Measurements from ENCODE around the gene PHACTR2.

The PHACTR2 gene

DNA sequence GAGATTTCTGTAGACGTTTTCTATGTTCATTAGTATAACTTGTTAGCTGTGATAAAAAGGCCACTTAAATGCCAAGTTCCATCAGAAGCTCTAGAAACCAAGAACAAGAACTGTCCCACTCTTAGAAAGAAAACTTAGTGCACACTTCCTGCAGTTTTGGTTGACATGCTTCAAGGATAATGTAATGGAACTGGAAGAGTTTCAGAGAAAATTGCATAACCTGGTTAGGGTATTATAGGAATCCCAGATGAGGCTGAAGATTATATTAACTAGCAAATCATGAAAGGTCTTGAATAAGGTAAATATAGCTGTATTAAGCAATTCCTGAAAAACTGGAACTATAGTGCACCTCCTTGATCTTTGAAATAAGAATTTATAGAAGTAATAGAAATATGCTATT, 1.8 kb upstream of the PHACTR2 start:
- no peak for DNase-seq

DNA sequence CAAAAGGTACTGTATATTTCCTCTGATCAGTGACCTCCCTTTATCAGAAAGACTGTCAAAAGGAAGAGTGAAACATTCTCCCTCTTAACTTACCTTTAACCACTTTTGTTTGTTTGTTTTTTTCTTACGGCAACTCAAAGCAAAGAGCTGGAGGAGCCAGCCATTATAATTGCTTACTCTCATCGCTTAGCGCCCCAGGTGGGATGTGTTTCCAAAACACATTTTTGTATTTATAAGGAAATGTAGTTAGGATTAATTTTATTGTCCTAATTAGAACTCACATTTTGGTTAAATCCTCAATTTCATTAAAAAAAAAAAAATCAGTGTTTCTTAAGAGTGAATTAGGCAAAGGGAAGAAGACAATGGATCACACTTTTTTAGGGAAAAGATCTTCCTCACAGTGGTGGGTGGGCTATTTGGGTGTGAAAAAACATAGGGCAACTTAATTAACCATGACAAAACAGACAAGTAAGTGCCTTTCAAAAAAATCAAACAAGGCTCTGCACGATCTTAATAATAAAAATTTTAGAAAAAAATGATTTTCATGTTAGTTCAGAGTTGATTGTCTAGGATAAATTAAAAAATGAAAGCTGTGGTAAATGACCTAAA, 1.2 kb upstream of the PHACTR2 start:
- DNase-seq = no peak

DNA sequence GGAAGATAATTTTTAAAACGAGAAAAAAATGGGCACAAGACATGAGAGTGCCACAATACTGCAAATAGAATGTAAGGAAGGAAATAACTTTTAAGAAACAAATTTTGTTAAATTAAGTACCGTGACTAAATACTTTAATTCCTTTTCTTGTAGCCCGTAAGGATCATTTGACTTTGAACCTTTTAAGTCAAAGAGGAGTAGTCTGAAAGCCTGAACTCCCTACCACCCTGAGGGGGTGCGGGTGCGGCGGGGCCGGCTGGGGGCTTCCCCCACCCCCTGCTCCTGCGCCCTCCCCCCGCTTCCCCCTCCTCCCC, 231 bp upstream of the PHACTR2 start:
- DNase-seq = no peak

DNA sequence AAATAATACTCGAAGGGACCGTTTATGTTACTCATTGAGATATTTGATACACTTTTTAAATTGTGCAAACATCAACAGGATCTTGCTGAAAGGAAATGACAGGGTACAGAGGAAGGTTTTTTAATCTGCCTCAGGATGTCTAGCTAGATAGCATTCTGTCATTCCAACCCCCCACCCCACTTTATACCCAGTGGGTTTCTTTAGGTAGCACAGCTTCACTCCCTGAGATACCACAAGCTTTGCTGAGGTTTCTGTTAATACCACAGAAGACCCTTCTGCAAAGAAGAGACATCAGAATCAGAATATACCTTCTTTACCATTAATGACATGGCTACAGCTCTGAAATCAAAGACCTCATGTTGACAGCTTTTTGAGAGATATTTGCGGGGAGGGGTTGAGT, 1.3 kb downstream of the PHACTR2 start:
- no peak for DNase-seq

DNA sequence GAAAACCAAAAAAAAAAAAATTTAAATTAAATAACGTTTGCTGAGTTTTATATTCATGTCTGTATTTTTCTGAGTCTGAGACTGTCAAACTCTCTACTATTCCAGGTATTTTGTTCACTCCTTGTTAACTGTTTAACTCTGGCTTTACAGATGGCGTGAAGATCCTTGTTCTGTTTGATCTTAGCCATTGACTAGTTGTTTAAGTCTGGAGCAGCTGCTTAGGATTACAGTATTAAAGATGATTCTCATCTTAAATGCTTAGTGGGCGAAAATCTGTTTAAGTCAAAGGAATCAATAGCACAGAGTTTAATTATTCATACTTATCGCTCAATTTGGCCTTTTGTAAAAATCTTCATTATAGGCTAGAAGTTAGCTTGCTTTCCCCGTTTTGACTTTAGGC, 2.4 kb downstream of the PHACTR2 start:
- DNase-seq = no peak

DNA sequence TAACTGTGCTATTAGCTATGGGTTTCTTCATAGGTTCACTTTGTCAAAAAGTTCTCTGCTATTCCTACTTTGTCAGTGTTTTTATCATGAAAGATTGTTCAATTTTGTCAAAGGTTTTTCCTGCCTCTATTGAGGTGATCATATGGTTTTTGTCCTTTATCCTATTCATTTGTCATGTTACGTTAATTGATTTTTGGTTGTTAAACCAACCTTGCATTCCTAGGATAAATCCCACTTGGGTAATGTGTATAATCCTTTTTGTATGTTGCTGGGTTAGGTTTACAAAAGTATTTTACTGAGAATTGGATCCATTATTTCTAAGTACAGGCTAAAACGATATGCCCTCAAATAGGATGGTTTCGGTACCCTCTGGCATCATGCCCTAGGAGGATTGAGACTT, 5.0 kb downstream of the PHACTR2 start:
- DNase-seq = no peak

DNA sequence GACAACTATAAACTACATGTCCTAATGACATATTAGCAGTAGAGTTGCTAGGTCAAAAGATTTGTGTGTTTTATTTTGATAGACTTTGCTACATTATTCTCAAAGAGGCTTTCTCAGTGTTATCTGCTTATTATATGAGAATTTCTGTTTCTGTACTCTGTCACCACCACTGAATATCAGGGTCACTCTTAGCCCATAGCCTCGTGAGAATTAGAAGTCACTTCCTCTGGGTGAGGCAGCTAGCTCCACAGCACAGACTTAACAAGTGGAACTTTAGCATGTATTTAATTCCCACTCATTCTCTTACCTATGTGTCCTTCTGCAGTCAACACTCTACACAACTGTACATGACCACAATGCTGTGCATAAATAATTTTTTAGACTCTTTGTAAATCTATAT, 6.7 kb downstream of the PHACTR2 start:
- no peak for DNase-seq

DNA sequence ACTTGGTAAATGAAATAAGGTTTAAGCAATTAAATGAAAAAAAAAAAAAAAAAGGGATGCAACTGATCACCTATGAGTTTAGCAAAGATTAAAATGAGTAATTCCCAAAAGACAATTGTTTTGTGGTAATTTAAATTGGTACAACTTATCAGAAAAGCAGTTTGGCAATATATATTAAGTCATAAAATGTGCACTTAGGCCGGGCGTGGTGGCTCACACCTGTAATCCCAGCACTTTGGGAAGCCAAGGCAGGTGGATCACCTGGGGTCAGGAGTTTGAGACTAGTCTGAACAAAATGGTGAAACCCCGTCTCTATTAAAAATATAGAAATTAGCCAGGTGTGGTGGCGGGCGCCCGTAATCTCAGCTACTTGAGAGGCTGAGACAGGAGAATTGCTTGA, 7.9 kb downstream of the PHACTR2 start:
- no peak for DNase-seq

DNA sequence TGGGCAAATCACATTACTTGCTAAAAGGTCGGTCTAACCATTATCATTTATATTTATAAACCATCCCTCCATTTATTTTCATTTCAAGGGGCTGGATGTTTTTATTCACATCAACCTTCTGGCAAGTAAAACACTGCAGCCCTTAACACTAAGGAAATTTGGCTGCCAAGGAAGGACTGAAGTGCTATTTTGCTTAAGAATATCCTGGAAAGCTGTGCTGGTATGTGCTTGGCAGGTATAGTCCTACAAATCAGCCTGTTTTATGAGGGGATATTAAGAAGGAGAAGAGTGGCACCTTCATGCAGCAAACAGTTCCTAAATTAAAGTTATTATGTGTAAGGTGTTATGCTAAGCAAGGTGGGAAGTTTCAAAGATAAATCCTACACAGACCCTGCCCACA, 9.8 kb downstream of the PHACTR2 start:
- no peak for DNase-seq

DNA sequence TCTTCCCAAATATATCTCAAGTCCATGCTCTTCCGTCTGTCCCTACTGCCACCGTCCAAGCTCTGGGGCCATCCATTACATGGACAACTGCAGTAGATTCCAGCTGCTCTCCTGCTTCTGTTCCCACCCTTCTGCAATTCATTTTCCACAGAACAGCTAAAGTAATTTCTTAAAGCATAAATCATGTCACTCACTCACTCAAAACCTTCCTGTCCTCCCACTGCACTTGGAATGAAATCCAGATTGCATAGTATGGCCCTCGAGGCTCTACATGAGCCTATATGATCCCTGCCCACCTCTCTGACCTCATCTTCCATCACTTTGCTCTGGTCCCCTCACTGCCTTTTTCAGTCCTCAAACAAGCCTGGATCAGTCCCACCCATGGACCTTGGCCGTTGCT, 10.9 kb downstream of the PHACTR2 start:
- DNase-seq = no peak

DNA sequence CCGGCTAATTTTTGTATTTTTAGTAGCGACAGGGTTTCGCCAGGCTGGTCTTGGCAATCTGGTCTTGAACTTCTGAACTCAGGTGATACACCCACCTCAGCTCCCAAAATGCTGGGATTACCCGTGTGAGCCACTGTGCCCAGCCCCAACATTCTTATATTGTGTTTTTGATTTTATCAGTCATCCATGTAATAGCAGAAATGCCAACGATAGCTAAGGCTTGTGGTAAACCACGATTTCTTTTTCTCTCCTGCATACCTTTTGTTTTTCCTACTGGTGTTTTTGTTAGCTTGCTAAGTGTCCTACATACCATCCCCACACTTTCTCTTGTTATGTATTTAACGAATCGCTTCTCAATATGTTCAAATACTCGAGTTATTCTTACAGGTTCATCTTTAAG, 12.1 kb downstream of the PHACTR2 start:
- DNase-seq = no peak

DNA sequence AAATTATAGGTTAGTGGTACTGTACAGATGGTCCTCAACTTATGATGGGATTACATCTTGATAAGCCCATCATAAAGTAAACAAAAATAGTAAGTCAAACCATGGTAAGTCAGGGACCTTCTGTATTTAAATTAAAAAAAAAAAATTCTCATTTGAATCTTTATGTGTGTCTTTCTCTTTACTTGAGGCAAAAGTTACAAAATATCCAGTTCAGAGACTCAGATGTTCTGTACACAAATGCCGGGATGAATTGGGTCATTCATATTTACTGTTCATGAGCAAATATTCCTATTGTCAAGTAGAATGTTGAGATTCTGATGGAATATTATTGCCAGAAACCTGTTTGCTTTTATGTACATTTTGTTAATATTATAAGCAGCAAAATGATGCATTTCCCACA, 13.4 kb downstream of the PHACTR2 start:
- no peak for DNase-seq

DNA sequence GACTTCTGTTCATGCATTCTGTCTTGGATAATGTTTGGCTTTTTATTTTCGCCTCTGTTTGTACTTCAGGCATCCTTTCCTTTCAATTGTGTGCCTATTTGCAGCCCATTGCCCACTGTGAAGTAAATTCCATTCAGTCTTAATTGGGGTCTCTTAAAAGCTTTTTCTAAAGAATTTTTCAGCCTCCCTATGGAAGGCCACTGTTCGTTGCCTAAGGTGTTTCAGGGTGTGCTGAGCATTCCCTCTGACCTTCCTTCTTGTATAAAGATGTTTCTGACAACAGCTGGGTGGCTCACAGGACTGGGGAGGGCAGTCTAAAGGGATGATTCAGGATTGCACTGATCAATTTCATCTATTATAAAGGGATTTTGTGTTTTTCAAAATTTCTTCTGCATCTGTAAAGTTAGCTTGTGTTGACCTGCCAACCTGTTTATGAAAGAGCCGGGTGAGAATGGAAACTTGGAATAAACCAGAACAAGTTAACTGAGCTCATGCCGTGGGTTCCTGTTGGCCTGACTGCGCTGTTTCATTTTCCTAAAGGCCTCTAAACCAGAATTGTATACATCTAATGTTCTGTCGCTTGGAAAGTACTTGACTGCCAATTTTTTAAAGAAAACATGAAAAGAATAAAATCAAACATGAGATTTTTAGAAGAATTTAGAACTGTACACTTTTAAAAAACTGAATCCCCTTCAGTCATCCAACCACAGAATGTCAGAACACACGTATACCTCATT, 14.3 kb downstream of the PHACTR2 start:
- no peak for DNase-seq

DNA sequence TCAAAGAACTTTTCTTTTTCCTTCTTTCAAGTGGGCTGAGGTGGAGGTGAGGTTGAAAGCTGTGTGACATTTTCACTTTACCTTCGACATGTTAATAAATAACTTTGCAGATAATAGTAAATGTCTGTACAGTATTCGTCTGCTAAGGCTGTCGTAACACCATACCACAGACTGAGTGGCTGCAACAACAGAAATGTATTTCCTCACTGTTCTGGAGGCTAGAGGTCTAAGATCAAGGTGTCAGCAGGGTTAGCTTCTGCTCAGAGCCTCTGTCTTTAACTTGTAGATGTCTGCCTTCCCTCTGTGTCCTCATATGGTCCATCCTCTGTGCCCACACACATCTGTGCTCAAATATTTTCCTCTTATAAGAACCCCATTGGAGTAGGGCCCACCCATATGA, 14.9 kb downstream of the PHACTR2 start:
- DNase-seq = no peak

DNA sequence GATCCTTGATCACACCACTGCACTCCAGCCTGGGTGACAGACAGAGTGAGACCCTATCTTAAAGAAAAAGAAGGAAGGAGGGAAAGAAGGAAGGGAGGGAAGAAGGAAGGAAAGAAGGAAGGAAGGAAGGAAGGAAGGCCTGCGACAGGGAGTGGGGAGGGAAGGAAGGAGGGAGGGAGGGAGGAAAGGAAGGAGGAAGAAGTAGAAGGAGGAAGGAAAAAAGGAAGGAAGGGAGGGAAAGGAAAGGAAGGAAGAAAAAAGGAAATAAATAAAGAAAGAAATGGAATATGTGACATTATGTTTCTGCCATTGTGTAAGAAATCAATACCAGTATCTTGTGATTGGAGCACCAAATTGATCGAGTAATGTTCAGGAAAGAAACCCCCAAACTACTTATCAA, 16.2 kb downstream of the PHACTR2 start:
- DNase-seq = no peak

DNA sequence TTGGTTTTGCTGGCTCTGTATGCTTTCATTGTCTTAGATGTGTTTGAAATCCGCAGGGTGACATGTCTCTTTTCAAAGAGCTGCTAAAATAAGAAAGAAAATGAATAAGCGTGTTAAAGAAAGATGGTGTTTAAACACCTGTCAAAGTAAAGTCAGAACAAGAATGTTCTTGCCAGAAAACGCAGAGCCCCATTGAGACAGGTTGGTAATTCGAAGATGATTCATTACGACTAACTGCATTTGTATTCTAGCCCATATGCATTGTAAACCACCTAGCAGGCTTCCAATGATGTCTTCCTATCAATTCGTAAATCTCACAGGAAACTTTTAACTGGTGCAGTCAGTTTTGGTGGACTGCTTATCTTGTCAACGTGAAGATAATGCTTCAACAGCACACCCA, 16.8 kb downstream of the PHACTR2 start:
- DNase-seq = no peak

DNA sequence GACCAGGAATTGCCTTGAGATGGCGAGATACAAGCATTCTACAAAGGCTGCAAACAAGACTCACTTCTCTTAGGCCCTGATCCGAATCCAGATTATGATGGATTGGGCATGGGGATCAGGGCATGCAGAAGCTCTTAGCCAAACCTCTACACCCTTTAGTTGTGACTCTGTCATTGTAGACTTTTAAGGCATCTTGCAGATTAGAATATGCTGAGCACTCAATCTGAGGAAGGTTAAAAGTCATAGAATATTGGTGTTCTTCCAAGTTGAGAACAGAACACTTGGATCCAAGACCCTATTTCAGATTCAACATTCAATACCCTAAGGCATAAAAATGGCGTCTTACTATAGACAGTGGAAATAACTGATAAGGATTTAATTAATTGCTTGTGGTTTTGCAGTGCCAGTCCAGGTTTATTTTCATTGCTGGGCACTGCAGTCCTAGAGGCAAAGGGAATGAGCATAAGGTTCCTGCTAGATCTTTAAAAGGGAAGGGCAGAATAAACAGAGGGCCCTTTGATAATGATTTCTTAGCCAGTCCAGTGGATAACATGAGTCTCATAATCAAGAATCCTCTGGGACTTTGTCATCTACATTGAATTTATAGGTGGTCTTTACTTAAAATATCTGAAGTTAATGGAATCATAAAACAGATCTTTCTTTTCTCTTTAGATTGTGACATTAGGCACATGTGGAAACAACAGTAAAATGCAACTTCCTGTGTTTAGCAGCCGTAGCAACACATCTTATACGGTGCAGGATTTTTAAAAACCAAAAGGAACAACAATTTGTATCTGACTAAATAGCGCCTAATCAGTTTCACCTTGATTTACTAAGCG, 17.6 kb downstream of the PHACTR2 start:
- peak; percentile 48 for DNase-seq

DNA sequence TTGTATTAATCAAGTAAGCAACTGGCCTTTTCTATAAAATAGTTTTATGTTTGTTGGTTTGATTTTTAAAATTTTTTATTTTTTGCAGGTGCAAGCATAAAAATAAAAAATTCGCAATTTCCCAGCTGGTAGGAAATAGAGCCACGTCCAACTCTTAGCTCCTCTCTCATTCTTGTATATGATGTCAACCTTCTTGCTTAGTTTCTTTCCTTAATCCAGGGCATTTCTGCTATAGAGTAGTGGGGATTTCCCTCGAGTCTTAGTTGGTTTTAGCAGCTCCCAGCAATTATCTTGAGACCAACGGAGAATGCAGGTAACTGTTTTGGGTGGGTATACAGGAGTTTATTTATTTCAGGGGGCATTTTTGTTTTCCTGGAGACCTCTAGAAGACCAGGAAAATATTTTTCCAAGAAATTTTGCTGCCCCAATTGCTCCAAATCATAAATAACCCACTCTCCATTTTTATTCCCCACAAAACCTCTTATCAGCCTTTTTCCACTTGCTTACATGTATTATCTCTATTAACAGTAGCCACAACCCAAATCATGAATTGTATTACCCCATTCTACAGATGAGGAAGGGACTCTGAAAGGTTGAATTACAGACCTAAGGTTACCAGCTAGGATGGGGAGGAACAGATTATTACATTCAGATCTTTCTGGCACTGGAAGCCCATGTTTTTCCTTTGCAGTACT, 18.4 kb downstream of the PHACTR2 start:
- no peak for DNase-seq

DNA sequence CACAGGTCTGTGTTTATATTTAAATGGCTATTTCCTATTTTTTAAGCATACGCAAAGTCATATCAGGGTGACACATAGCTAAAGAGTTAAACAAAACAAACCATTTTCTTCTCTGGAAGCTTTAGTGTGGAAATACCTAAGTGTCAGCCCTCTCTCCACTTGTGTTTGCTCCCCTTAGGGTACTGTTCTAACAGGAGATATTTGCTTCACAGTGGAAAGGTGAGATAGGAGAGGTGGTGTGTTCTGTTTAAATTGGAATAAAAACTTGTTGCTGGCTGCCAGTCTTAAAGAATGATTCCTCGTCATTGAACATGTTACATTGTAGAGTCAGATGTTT, 18.9 kb downstream of the PHACTR2 start:
- no peak for DNase-seq

DNA sequence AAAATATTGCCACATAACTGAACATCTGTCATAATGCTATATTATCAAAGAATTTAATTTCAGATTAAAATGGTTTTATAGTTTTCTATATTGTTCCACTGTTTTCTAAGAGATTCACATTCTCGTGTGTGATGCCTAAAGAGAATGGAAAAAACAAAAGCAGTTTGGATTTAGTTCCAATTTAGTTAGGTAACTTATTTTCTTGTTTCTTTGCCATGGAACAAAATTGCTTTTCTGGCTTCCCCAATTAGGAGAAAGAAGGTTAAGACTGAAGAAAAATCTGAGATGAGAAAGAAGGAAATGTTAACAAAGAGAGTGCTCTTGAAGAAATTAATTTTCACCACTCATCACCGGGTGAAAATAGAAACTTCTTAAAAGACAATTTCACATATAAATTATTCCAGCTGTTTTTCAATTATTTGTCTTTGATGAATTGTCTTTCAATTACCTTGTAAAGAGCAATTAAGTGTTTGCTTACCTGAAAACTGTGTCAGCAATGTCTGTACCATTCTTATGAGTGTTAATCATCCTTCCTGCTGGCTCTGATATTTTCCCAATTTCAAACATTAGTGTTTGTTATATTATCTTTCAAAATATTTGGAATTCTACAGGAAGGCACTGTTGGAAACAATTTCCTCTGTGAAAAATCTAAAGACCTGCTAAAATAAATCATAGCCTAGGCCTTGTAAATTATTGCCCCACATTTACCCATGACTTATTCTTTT, 19.5 kb downstream of the PHACTR2 start:
- DNase-seq = no peak

DNA sequence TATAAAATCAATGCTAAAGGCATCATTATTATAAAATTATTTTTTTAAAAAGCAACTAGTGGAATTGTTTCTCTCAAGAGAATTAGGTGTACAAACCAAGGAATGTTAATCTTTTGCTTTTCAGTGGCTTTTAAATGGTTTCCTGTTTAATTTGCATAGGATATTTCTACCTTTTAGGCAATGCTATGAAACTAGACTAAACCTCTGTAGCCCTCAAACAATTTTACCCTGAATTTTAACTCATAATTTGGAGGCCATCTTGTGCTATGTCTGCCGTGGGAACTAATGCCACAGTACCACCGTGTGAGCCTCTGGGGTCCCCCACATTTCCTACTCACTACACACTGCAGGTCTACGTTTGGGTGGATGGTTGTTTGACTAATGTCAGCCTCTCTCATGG, 20.6 kb downstream of the PHACTR2 start:
- no peak for DNase-seq

DNA sequence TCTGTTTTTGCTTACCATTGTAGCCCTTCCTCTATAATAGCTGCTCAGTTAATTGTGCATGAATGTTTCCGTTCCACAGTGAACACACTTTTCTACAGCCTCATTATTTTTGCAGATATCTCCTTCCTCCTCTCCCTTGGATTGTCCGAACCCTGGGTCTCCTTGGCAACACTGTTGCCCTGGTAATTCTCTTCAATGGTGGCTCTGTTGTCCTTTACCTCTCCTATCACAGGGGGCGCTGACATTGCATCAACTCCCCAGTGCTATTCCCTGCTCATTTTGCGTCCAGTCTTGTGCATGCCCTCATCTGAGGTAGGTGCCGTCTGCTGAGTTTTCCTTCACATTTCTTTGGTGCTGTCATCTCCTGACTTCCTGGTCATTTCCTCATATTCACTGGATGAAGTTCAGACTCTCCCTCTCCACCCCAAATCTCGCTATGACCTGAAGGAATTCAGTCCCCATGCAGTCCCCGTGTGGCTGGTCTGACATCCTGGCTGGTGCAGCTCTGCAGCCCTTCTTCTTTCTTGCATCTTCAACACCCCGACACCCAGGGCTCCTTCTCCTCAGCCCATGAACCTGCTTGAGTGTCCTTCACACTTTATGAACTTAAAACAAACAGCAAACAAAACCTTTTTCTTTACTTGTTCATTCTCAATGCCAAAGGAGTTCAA, 21.1 kb downstream of the PHACTR2 start:
- DNase-seq = no peak

DNA sequence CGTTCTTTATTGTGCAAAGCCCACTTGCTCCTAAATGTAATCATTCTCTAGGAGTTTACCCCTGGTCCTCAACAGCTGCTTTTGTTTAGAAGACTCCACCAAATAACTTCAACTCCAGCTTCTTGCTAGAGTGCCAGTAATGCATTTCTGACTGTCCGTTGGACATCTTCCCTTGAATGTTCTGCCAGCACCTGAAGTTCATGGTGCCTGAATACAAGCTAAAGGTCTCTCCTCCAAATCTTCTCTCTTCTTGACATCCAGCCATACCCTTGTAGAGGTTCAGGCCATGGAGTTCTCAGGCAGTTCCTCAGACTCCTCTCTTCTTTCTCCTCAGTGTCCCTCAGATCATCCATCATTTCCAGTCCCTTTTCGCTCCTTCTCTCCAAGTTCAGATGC, 21.7 kb downstream of the PHACTR2 start:
- DNase-seq = no peak
